OCI-LY3 (cell line): ENCODE results near the gene CFAP77.

Experiments used
- H2AFZ ChIP-seq: fragments of 200-600, 300-600 bp; shearing (Covaris generic); 2 replicates; pipeline ENCODE4 v1.6.0; 2014; ENCODE audit warnings: antibody characterized with exemption, low read depth, low read length
- H3K27ac ChIP-seq: fragments of 200-600, 300-600 bp; sonication (generic); 2 replicates; pipeline ENCODE4 v1.5.1; 2014; ENCODE audit warnings: mild to moderate bottlenecking, low read length, moderate library complexity, mixed read lengths
- H3K27me3 ChIP-seq: fragments of 200-600, 300-600 bp; sonication (generic); 2 replicates; pipeline ENCODE4 v1.6.1; 2014; ENCODE audit warnings: low read depth, low read length, mixed read lengths
- H3K36me3 ChIP-seq: fragments of 200-600, 300-600 bp; sonication (generic); replicated peaks from 2 replicates; pipeline ENCODE3; 2014; ENCODE audit warnings: low read depth, low read length, mixed read lengths
- H3K4me1 ChIP-seq: fragments of 300-600, 200-600 bp; sonication (generic); 2 replicates; pipeline ENCODE4 v1.6.1; 2014; ENCODE audit warnings: low read length, mixed read lengths
- H3K4me2 ChIP-seq: fragments of 200-600, 300-600 bp; sonication (generic); 2 replicates; pipeline ENCODE4 v1.6.1; 2014; ENCODE audit warnings: low read length, mixed read lengths
- H3K4me3 ChIP-seq: fragments of 300-600, 200-600 bp; sonication (generic); 2 replicates; pipeline ENCODE4 v1.5.1; 2014; ENCODE audit warnings: antibody characterized with exemption, mild to moderate bottlenecking, low read length, moderate library complexity
- H3K79me2 ChIP-seq: fragments of 300-600, 200-600 bp; shearing (Covaris generic); 2 replicates; pipeline ENCODE4 v1.6.1; 2014; ENCODE audit warnings: mild to moderate bottlenecking, low read length, mixed read lengths
- H3K9ac ChIP-seq: fragments of 300-600, 200-600 bp; shearing (Covaris generic); 2 replicates; pipeline ENCODE4 v1.6.0; 2014; ENCODE audit warnings: mild to moderate bottlenecking, low read length, moderate library complexity
- H3K9me3 ChIP-seq: fragments of 200-600, 300-600 bp; shearing (Covaris generic); 2 replicates; pipeline ENCODE4 v1.6.1; 2014; ENCODE audit warnings: low read length, mixed read lengths; ENCODE audit not compliant: insufficient read depth
- H4K20me1 ChIP-seq: fragments of 200-600, 300-600 bp; sonication (generic); 2 replicates; pipeline ENCODE4 v1.6.1; 2016; ENCODE audit warnings: low read length, mixed read lengths; ENCODE audit not compliant: insufficient read depth
- CTCF ChIP-seq: fragments of 200-600, 300-600 bp; sonication (generic); IDR thresholded peaks from 2 replicates; pipeline ENCODE4 v1.5.1; 2014; ENCODE audit warnings: antibody characterized with exemption, low read length, low read depth
- EZH2phosphoT487 ChIP-seq: fragments of 200-600 bp; shearing (Covaris generic); IDR thresholded peaks from 2 replicates; pipeline ENCODE4 v1.6.1; 2018; ENCODE audit warnings: antibody characterized with exemption, mixed run types, low read depth

CFAP77 gene

GRCh38 chr9:132447902-132448301, 37.9 kb downstream of the CFAP77 start:
- TF ChIP-seq EZH2phosphoT487 (no peak), CTCF (no peak)
- H3K4me2 ChIP-seq, result no peak overlapping the region

GRCh38 chr9:132451276-132451675, 41.3 kb downstream of the CFAP77 start:
- H3K36me3 ChIP-seq, result no peaks in the 10 kb centered on the region
- 0 out of 2 replicates have a peak, but pooled peaks cover 3% of the 10 kb centered on the region for H3K27me3 ChIP-seq
- H2AFZ ChIP-seq, result no peak overlapping the region
- no peaks in the 10 kb centered on the region for H3K9me3 ChIP-seq
- H3K79me2 ChIP-seq, result no peaks in the 10 kb centered on the region
- H3K9ac ChIP-seq, result no peak overlapping the region
- H3K4me2 ChIP-seq, result no peak overlapping the region
- H3K27ac ChIP-seq, result no peak overlapping the region
- H3K4me1 ChIP-seq, result no peaks in the 10 kb centered on the region
- no peak for TF ChIP-seq CTCF
- TF ChIP-seq EZH2phosphoT487, result no peak
- no peaks in the 10 kb centered on the region for H4K20me1 ChIP-seq
- no peak overlapping the region for H3K4me3 ChIP-seq

More at GRCh38 chr9:132447902-132448301, 37.9 kb downstream of the CFAP77 start:
- Histone ChIP-seq H3K79me2 (no peaks in the 10 kb centered on the region), H3K4me1 (no peaks in the 10 kb centered on the region), H3K27ac (no peak overlapping the region), H4K20me1 (no peaks in the 10 kb centered on the region), H3K9ac (no peak overlapping the region), H3K4me3 (no peak overlapping the region), H3K9me3 (no peaks in the 10 kb centered on the region), H3K27me3 (0 out of 2 replicates have a peak, but pooled peaks cover 4% of the 10 kb centered on the region), H2AFZ (no peak overlapping the region), H3K36me3 (no peaks in the 10 kb centered on the region)

GRCh38 chr9:132456241-132456640, 46.2 kb downstream of the CFAP77 start:
- no peaks in the 10 kb centered on the region for H3K36me3 ChIP-seq
- no peak overlapping the region for H2AFZ ChIP-seq
- H3K9ac ChIP-seq, result no peak overlapping the region
- H3K4me3 ChIP-seq, result no peak overlapping the region
- no peaks in the 10 kb centered on the region for H3K79me2 ChIP-seq
- H3K4me1 ChIP-seq, result no peaks in the 10 kb centered on the region
- H3K9me3 ChIP-seq, result no peaks in the 10 kb centered on the region
- H3K27me3 ChIP-seq, result 0 out of 2 replicates have a peak, but pooled peaks cover 3% of the 10 kb centered on the region
- H3K4me2 ChIP-seq, result no peak overlapping the region
- TF ChIP-seq CTCF, result no peak
- no peak for TF ChIP-seq EZH2phosphoT487
- H3K27ac ChIP-seq, result no peak overlapping the region
- no peaks in the 10 kb centered on the region for H4K20me1 ChIP-seq

- no peak overlapping the region for H2AFZ ChIP-seq
- no peaks in the 10 kb centered on the region for H4K20me1 ChIP-seq
- no peak overlapping the region for H3K4me2 ChIP-seq
- no peak overlapping the region for H3K9ac ChIP-seq
- no peaks in the 10 kb centered on the region for H3K9me3 ChIP-seq
- H3K79me2 ChIP-seq, result no peaks in the 10 kb centered on the region
- H3K4me1 ChIP-seq, result no peaks in the 10 kb centered on the region
- H3K36me3 ChIP-seq, result no peaks in the 10 kb centered on the region
- no peak overlapping the region for H3K27ac ChIP-seq
- H3K27me3 ChIP-seq, result no peaks in the 10 kb centered on the region
- no peak for TF ChIP-seq EZH2phosphoT487
- H3K4me3 ChIP-seq, result no peak overlapping the region
Measured at GRCh38 chr9:132457504-132458236, 47.7 kb downstream of the CFAP77 start.
